GM19463 (cell line): Measurements from ENCODE around the gene TNK1.

ENCODE experiments used
- ATAC-seq: cut with Tn5 transposase; IDR thresholded peaks from one replicate; pipeline ENCODE4 v1.9.1; 2021; ENCODE audit warnings: mild to moderate bottlenecking, moderate library complexity; ENCODE audit not compliant: unreplicated experiment

The TNK1 gene

DNA sequence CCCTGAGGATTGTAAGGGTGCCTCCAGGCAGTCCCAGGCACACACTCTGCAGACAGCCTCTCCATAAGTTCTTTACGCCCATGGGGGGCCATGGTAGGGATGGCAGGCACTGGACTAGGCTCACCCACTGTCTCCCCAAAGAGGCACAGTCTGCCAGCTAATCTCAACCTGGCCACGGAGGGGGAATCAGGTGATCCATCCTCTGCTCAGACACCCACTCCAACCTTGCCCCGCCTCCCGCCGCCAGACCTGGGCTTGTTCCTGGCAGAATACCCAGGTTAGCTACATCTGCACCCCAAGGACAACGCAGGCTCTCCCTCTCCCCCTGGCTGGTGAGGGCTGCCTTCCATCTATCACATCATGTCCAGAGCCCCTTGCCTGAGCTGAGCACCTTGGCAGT, 28.0 kb downstream of the TNK1 start:
- ATAC-seq: no peak

DNA sequence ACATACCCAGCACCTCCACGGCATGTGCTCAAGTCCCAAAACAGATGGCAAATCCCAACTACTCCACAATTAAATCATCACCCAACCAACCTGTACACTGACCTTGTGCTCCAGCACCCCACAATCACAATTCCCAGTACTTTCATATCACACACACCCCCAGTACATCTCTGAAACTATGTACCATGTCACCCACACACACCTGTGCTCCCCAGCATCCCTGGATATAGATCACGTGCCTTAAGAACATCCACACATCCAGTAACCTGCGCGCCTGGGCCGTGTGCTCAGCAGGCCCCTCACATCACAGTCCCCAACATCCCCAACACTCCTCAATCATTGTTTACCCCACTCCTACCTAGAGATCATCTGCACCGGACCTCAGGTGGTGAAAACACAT, 28.8 kb downstream of the TNK1 start:
- no peak for ATAC-seq

DNA sequence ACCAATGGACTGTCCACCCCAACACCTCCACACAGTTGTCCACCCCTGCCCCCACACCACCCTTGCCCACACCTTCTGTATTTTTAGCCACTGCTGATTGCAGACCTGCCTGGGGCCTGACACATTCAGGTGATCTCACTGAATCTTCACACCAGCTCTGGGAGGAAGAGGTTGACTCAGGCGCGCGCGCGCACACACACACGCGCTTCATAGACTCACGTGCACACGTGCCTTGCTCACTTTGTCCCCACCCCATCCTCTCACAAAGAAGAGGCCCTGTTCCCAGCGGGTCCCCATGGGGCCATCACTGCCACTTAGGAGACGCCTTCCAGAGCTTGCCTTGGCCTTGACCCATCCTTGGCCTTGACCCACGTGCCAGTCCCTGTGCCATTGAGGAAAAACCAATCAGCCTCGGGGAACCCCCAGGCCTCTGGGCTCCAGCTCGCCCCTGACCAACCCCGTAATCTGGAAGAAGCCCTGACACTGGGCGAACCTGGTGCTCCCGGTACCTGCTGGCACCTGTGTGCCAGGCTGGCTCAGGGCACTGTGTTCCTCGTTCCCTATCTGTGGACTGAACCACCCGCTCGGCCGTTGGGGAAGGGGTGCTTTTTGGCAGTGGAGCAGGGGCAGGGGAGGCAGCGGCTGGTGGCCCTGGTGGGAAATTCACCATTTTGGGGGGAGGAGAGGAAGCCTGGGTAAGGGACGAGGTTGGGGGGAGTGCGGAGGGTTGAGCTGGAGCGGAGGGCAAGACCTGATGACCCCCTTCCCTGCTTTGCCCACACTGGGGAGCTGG, 29.9 kb downstream of the TNK1 start:
- ATAC-seq: no peak

DNA sequence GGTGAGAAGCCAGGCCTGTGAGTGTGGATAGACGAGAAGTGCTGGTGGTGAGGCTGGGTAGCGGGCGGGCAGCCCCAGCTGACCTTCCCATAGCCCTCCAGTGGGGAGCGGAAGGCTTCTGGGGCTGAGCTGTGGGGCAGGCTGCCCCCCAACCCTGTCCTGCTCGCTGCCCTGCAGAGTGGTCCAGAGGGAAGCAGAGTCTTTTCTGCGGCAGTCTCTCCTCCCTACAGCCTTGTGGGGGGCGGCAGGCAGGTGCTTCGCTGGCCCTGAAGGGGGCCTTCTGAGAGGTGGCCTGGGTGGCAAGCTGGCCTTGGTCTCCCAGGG, 30.5 kb downstream of the TNK1 start:
- no peak for ATAC-seq

DNA sequence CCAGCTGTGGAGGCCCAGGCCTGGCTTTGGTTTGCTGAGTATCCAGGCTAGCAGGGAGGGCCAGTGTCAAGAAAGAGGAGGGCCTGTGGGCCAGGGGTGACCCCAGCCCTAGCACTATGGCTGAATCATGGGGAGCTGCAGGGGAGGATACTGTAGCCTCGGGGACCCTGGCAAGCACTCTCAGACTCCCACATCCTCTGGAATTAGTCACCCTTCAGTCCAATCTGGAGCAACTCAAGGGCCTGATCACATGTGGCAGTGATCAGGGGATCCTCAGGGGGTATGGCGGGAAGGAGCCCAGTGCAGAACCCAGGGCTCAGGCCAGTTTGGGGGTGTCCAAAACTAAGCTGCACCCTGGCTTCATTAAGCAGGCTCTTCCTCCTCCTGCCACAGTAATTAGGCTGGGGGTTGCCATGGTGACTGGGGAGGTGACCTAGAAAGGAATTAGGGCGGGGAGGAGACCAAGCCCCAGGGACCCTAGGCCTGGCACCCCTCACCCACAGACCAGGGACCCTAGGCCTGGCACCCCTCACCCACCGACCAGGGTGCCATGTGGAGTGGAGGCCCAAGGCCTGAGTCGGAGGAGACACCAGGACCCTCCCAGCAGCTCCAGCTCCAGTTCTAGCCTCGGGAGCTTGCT, 32.6 kb downstream of the TNK1 start:
- ATAC-seq: no peak

DNA sequence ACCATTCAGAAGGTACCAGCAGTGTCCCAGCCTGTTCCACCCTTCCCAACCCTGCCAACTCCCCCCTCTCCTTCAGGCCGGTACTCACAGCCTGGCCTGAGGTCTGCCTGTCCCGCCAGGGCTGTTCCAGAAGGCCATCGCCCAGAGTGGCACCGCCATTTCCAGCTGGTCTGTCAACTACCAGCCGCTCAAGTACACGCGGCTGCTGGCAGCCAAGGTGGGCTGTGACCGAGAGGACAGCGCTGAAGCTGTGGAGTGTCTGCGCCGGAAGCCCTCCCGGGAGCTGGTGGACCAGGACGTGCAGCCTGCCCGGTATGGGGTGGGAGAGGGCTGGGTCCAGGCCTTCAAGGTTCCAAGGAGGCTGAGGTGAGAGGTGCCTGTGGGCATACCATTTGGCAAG, 33.9 kb downstream of the TNK1 start:
- no peak for ATAC-seq

DNA sequence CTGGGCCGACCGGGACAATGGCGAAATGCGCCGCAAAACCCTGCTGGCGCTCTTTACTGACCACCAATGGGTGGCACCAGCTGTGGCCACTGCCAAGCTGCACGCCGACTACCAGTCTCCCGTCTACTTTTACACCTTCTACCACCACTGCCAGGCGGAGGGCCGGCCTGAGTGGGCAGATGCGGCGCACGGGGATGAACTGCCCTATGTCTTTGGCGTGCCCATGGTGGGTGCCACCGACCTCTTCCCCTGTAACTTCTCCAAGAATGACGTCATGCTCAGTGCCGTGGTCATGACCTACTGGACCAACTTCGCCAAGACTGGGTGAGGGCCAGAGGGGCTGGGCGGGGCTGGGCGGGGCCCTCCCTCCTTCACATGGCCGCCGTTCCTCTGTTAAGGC, 34.9 kb downstream of the TNK1 start:
- no peak for ATAC-seq

DNA sequence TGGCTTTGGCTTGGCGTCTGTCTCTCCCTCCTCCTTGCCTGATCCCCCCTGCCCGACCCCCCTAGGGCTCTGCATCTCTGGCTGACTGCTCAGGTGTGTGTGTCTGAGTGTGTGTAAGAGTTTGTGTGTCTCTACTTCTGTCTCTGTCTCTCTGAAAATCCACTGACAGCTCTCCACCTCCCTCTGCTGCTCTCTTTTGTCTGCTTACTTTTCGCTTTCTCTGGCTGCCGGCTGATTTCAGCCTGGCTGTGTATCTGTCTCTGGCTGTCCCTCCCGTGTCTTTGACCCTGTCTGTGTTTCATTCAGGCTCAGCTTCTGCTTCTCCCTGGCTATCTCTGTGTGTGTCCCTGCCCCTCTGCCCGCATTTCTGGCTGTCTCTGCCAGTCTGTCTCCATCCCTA, 35.4 kb downstream of the TNK1 start:
- no peak for ATAC-seq

DNA sequence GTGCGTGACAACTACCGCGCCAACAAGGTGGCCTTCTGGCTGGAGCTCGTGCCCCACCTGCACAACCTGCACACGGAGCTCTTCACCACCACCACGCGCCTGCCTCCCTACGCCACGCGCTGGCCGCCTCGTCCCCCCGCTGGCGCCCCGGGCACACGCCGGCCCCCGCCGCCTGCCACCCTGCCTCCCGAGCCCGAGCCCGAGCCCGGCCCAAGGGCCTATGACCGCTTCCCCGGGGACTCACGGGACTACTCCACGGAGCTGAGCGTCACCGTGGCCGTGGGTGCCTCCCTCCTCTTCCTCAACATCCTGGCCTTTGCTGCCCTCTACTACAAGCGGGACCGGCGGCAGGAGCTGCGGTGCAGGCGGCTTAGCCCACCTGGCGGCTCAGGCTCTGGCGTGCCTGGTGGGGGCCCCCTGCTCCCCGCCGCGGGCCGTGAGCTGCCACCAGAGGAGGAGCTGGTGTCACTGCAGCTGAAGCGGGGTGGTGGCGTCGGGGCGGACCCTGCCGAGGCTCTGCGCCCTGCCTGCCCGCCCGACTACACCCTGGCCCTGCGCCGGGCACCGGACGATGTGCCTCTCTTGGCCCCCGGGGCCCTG, 36.3 kb downstream of the TNK1 start:
- ATAC-seq: no peak

DNA sequence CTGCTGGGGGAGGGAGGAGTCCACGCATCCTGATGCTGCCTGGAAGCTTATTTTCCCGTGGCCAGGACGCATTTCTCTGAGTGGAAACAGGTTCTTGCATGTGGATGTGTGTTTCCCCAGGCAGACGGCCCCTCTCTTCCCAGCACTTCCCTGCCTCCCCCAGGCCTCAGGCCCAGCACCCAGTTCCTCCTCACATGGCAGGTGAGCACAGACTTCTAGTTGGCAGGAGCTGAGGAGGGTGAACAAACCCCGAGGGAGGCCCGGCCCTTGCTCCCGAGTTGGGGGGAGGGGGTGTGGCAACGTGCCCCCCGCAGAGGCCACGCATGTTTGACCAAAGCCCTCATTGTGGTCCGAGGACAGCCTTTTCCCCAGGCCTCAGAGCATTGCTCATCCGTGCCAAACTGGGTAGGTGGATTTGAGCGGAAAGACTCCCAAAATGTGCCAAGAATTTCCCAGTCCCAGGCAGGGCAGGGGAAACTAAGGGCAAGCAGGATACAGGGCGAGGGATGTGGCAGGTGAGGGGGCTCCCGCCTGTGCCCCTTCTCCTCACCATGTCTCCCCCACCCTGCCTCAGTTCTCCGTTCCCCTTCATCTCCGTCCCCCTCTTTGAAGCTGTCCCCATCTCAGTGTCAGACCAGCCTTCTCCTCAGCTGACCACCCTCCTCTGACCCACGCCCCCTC, 37.7 kb downstream of the TNK1 start:
- ATAC-seq: no peak

DNA sequence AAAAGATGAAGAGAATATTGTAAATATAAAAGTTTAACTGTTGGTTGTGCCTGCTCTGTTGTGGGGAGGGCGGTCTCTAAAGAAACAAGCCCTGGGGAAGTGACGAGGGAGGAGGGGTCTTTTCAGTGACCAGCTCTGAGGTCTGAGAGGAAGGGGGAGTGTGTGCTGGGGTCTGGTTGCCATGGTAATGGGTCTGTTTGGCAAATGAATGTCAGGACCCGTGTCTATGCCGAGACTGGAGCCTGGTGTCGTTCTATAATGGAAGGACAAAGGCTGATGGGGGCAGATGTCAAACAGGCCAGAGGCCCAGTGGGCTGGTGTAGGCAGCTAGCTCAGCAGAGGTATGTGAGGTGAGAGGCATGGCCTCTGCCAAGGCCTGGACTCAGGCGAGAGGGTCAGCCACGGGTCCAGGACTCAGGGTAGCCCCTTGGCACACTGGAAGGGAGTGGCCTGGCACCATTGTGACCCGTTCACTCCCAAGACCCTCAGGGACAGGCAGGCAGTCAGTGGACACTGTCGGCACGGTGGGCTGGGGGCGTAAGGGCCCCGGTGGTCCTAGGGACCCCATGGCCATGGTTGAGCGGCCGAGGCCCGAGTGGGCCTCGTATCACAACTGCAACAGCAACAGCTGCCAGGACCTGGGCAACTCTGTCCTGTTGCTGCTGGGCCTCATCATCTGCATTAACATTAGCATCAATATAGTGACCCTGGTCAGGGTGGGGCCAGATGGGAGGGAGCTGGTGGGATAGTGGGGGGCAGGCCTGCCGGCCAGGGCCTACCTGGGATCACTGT, 39.1 kb downstream of the TNK1 start, which contains the start of gene SPEM1:
SPEM1 (plus strand) TSS at position 506 of the 792 bp plus-strand sequence; CDS start at position 567, 61 bp downstream.
- no peak for ATAC-seq

DNA sequence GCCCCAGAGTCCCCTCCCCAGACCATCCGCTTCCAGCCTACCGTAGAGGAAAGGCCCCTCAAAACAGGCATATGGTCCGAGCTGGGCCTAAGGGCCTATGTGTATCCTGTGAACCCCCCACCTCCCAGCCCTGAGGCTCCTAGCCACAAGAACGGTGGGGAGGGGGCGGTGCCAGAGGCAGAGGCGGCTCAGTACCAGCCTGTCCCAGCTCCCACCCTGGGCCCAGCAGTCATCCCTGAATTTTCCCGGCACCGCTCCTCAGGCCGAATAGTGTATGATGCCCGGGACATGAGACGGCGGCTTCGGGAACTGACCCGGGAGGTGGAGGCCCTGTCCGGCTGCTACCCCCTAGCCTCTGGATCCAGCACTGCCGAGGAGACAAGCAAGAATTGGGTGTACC, 40.3 kb downstream of the TNK1 start:
- ATAC-seq: no peak

DNA sequence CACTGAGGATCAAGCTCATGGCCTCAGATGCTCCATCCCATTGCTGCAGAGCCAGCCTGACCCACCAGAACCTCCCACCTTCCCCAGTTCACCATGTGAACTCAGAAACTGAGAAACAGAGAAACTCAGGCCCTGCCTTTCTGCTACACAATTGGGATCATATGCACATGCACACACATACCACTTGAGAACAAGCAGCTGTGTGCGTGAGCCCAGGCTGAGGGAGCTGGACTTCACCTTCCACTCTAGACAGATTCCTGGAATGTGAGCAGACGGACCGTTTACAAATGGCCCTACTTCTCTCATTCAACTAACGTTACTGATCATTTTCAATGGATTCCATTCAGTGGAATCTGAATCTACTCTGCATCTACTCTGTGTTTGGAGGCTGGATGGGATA, 42.8 kb downstream of the TNK1 start:
- no peak for ATAC-seq

DNA sequence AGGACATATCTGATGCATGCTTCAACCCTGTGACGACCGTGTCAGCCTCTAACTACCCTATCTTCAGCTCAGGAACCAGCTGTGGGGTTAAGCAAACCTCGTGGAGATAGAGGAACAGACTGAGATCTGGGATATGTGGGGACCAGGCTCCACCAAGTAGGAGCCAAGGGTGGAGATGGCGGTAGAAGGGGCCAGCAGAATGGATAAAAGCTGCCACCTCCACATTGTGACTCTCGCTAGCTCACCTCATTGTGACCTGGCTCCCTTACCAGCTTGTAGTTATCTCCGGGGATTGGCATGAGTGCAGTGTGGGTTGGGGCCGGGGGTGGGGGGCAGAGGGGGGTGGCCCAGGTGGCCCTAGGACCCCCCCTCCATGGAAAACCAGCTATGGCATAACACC, 44.4 kb downstream of the TNK1 start, which contains the start of gene SPEM2:
SPEM2 (plus strand) TSS at position 301 of the 400 bp plus-strand sequence; CDS start at position 374, 73 bp downstream.
- no peak for ATAC-seq

DNA sequence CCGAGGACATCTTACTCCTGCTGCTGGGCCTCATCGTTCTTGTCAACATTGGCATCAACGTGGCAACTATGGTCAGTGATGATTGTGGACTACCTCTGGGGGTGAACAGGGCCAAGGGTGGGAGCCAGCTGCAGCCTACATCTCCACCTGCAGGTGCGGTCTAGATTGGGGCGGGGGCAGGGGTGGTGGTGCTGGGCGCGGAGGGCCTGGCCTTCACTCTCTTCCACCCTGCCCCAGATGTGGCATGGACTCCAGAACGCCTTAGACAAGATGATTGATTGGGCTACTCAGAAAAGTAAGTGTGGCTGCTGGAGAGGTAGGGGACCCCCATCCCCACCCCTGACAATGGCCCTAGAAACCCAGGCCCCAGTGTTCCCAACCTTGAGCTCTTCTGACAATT, 44.9 kb downstream of the TNK1 start:
- no peak for ATAC-seq

DNA sequence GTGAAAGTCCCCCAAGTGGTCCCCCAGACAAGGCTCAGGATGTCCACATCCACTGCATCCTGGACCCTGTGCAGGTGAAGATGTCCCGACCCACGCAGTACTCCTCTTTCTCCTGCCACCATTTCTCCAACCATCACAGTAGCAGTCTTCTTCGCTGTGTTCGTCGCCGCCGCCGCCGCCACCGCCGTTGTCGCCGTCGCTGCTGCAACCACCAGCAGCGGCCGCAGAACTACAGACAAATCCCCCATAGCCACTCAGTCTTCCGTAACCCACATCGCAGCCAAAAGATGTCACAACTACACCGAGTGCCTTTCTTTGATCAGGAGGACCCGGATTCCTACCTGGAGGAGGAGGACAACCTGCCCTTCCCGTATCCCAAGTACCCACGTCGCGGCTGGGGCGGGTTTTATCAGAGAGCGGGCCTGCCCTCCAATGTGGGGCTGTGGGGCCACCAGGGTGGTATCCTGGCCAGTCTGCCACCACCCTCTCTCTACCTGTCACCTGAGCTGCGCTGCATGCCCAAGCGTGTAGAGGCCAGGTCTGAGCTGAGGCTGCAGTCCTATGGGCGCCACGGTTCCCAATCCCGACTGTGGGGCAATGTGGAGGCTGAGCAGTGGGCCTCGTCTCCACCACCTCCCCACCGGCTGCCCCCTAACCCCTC, 45.4 kb downstream of the TNK1 start:
- no peak for ATAC-seq

DNA sequence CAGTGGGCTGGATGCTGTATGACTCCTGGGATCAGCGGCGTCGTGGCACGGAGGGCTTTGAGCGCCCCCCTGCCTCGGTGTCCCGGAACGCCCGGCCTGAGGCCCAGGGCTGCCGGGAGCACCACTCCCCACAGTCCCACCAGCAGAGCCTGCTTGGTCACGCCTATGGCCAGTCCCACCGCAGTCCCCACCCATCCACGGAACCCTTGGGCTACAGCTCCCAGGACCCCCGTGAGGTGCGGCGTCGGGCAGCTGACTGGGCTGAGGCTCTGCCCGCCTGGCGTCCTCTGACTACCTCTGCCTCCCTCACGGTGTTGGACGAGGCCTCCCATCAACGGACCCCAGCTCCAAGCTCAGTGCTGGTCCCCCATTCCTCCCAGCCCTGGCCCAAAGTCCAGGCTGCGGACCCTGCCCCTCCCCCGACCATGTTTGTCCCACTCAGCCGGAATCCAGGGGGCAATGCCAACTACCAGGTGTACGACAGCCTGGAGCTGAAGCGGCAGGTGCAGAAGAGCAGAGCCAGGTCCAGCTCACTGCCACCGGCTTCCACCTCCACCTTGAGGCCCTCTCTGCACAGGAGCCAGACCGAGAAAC, 46.1 kb downstream of the TNK1 start:
- no peak for ATAC-seq

DNA sequence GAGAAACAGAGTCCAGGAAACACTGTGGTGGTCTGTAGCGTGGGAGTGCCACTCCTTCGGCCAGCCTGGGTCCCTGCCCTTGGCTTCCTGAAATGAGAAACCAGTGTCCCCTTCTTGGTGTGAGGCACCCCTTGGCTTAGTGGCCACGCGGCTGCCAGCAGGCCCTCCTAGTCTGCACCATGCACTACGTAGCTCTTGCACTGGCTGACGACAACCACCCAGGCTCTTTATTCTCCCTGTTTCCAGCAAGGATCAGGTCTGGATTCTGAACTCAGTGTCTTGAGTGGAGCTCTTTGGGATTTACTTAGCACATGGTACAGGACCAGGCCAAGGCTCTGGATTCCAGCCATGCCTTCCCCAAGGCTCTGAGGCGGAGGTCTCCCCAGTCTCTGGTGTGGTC, 46.7 kb downstream of the TNK1 start:
- no peak for ATAC-seq

DNA sequence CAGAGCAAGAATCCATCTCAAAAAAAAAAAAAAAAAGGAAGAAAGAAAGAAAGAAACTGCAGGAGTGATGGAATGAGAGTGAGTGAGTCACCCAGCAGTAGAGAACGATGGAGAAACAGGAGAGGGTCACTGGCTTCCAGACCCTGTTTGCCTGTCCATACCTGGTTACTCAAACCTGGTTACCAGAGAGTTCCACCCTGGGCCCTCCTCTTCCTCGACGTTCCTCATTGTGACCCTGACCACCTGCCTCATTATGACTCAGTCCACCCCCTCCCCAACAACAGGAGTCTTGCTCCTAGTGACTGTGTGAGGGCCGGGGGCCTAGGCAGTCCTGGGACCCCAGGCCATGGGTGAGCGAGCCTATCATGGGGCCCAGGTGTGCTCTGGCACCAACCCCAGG, 47.7 kb downstream of the TNK1 start, which contains the start of gene SPEM3:
SPEM3 (plus strand) TSS at position 301 of the 400 bp plus-strand sequence; CDS start at position 347, 46 bp downstream.
- ATAC-seq: no peak

DNA sequence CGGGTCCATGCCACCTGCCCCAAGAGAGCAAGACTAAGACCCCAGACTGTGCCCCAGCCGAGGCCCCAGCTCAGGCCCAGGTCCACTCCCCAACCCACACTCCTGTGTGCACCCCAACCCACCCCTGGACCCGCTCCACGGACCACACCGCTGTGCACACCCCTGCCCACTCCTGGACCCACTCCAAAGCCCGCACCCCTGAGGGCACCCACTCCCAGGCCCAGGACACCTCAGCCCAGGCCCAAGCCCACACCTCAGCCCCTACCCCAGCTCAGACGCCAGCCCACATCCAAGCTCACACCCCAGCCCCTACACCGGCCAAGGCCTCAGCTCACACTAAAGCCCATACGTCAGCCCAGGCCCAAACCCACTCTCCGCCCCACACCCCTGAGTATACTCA, 48.8 kb downstream of the TNK1 start:
- ATAC-seq: no peak
